IPS-18c (cell line): ENCODE results near the gene SLC17A8.

Source experiments
- H3K4me3 ChIP-seq: 2 replicates; pipeline ENCODE4 v1.7.0; 2013; ENCODE audit warnings: low read depth, mild to moderate bottlenecking, low read length, moderate library complexity; ENCODE audit not compliant: insufficient read depth
- H3K9me3 ChIP-seq: one replicate; pipeline ENCODE4 v1.6.1; 2013; ENCODE audit warnings: mild to moderate bottlenecking, low read length, moderate library complexity; ENCODE audit not compliant: control insufficient read depth, insufficient read depth

Gene SLC17A8

DNA sequence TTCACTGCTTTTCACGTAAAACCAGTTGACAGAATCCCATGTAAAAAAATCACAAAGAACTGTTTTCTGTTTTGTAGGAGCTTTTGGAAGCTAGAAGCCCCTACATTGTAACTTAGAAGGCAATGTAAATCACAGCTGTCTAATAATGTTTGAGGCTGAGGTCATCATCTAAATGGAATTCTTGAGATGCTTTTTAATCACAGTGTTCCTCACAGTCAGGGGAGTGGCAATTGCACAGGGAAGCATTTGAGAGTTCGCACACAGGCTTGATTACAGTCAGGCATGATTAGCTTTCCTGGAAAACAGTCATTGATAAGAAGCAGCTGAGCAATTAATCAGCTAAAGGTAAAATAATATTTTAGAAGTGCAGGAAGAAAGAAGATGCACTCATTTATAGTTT is 2.9 kb downstream of the SLC17A8 start:
- no peaks in the 10 kb centered on the region for H3K9me3 ChIP-seq

DNA sequence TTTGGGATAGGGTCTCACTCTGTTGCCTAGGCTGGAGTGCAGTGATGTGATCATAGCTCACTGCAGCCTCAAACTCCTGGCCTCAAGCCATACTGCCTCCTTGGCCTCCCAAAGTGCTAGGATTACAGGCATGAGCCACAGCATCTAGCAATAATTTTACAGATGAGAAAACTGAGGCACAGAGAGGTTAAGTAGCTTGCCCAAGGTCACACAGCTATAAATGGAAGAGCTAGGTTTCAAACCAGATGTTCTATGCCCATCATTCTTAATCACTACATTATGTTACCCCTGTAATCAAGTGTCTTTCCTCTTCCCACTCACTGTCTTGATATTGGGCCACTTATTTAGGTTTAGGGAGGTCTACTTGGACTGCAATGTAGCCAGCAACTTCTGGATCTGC is 3.6 kb downstream of the SLC17A8 start:
- H3K9me3 ChIP-seq, result no peaks in the 10 kb centered on the region

More for the DNA sequence above, 2.9 kb downstream of the SLC17A8 start:
- H3K4me3 ChIP-seq, result no peak overlapping the region

DNA sequence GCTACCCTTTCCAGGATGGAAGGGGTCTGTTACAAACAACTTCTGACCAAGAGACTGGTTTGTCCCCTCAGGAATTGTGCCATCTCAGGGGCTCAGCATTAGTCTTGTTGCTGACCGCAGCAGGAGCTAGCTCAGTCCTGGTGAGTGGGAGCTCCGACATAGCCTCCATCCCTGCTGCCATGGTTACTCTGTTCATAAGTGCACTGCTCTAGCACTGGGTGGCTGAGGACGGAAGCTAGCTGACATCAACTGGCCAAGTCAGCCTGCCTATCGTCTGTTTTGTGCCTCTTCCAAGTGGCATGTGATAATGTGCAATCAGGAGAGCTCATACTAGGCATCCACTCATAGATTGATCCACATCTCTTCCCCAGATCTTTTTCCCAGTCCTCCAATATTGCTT is 7.5 kb downstream of the SLC17A8 start:
- H3K4me3 ChIP-seq, result no peak overlapping the region

More for the DNA sequence above, 3.6 kb downstream of the SLC17A8 start:
- no peak overlapping the region for H3K4me3 ChIP-seq

DNA sequence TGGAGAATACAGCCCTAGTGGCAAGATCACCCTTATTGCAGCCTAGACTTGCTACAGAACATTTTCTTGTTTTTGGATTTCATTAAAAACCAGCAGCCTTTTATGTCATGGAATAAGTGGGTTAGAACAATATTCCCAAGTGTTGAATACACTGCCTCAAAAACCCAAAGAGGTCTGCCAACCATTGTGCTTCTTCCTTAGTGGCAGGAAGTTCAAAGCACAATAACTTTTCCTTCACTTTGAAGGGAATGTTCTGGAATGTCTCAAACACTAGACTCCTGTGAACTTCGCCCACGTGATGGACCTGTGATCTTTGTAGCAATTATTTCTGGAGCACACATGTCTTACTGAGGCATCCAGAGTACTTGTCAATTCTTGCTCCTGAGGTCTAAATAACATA is 8.5 kb downstream of the SLC17A8 start:
- Histone ChIP-seq H3K4me3 (no peak overlapping the region), H3K9me3 (no peaks in the 10 kb centered on the region)

More for the DNA sequence above, 7.5 kb downstream of the SLC17A8 start:
- no peaks in the 10 kb centered on the region for H3K9me3 ChIP-seq

DNA sequence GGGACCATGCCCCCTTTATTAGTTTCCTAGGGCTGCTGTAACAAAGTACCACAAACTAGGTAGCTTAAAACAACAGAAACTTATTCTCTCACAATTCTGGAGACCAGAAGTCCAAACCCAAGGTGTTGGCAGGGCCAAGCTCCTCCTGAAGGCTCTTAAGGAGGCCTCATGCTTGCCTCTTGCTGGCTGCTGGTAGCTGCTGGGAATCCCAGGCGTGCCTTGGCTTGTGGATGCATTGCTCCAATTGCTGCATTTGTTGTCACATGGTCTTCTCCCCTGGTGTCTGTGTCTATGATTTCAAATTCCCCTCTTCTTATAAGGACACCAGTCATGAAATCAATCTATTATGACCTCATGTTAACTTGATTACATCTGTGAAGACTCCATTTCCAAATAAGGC is 11.2 kb downstream of the SLC17A8 start:
- Histone ChIP-seq H3K4me3 (no peak overlapping the region), H3K9me3 (no peaks in the 10 kb centered on the region)

DNA sequence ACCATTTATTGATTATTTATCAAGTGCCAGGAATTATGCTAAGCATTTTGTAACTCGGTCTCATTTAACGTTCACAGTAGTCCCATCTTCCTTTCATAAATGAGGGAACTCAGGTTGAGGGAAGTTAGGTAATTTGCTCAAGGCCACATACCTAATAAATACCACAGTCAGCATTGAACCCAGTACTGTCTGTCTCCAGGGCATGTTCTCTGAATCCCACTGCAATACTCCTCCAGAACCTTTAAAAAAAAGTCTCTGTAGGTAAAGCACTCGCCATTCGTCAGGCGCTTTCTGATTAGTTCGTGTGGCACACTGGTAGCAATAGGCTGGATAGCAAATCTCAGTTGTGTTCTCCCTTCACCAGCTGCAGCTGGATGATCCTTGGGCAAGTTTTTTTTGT is 14.3 kb downstream of the SLC17A8 start:
- Histone ChIP-seq H3K9me3 (no peaks in the 10 kb centered on the region), H3K4me3 (no peak overlapping the region)

DNA sequence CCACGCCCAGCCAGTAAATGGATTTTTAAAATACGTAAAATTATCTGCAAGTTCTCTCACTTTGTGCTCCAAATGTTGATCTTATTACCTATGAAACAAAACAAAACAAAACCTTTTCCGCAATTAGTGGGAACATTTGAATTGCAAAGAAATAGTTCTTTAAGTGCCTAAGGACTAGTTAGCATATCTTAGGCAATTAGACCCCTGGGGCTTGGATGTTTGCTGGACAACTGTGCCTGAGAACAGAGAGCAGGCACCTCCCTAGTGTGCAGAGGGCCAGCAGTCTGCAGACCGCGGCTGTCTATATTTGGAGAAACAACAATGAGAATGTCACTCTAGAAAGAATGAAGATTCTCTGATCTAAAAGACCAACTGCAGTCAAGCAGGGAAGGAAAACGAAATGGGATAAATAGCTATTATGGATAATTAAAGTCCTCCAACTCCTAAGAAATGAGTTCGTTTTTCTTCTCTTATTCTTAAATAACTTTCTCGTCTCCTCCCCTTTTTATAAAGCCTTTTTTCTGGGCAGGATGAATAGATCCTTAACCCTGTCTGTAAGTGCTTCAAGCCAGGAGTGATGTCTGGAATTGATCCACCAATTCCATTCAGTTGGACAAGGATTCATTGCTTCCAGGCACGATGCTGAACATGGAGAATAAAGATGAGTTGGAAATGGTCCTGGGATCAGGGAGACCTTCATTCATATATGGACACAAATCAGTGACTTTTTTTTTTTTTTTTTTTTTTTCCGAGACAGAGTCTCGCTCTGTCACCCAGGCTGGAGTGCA is 16.2 kb downstream of the SLC17A8 start:
- H3K4me3 ChIP-seq, result no peak overlapping the region
- no peaks in the 10 kb centered on the region for H3K9me3 ChIP-seq

DNA sequence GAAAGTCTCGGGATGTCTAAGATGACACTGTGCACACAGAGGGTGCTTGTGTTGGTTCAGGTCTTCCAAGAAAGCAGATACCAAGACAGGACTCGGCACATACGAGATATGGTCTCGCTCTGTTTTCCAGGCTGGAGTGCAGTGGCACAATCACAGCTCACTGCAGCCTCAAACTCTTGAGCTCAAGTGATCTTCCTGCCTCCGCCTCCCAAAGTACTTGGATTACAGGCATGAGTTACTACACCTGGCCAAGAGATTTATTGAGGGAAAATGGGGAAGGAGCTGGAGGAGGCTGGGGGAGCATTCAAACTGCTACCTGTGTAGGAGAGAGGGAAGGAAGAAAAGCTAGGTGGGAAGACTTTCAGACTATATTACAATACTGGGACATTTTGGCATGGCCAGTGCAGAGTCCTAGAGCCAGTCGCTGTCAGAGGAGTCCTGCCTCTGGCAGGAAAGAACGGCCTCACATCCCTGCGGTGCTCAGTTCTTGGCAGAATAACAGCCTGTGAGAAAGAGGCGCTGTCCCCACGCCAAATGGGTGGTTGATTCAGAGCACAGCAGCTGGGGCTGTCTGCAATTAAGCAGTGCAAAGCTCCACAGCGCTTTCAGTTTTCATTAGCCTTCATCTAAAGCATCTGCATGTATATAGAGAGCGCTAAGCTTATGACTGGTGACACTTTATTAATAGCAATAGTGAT is 18.3 kb downstream of the SLC17A8 start:
- no peaks in the 10 kb centered on the region for H3K9me3 ChIP-seq

DNA sequence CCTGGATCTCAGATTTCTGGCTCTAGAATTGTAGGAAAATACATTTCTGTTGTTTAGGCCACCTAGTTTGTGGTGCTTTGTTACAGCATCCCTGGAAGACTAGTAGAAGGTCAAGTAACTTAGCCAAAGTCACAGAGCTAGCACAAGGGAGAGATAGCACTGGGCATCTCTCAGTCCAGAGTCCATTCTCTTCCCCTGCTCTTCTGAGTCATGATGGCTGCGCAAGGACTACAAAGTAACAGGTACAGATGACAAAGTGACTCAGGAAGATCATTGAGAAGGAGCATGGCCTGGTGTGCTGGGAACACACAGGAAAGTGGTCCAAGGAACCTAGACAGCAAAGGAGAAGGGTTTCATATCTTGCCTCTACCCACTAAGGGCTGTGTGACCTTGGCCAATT is 19.3 kb downstream of the SLC17A8 start:
- H3K9me3 ChIP-seq, result no peaks in the 10 kb centered on the region
- H3K4me3 ChIP-seq, result no peak overlapping the region

More for the DNA sequence above, 18.3 kb downstream of the SLC17A8 start:
- H3K4me3 ChIP-seq, result no peak overlapping the region

DNA sequence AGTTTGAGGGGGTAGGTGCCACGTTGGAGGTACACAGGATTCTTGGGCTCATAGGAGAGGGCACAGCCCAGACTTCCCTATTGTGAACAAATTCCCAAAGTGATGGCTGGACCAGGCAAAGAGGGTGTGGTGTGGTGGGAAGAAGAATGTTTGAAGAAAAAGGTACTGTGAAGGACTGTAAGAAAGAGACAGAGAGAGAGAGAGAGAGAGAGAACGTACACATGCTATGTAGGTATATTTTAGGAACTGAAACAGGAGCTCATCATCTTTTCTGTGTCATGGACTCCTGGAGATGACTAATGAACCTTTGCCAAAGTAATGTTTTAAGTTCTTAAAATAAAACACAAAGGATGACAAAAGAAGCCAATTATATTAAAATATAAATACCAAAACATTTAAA is 24.5 kb downstream of the SLC17A8 start:
- Histone ChIP-seq H3K9me3 (no peaks in the 10 kb centered on the region), H3K4me3 (no peak overlapping the region)

DNA sequence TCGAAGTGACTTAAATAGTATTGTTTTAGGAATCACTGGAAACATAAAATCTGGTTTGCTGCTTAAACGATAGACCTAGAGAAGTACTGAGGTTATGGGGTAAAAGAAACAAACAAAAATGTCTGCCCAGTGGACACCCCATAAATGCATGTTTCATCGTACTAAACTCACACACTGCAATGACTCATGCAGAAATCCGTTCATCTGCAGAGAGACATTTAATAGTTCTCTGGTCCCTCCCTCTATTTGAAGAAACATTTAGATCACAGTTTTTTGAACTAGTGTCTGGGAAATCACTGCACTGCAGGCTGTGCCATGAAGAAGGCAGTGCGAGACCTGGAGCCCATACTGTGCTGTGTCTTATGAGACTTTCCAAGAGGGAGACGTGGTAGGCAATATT is 25.5 kb downstream of the SLC17A8 start:
- Histone ChIP-seq H3K4me3 (no peak overlapping the region), H3K9me3 (no peaks in the 10 kb centered on the region)

DNA sequence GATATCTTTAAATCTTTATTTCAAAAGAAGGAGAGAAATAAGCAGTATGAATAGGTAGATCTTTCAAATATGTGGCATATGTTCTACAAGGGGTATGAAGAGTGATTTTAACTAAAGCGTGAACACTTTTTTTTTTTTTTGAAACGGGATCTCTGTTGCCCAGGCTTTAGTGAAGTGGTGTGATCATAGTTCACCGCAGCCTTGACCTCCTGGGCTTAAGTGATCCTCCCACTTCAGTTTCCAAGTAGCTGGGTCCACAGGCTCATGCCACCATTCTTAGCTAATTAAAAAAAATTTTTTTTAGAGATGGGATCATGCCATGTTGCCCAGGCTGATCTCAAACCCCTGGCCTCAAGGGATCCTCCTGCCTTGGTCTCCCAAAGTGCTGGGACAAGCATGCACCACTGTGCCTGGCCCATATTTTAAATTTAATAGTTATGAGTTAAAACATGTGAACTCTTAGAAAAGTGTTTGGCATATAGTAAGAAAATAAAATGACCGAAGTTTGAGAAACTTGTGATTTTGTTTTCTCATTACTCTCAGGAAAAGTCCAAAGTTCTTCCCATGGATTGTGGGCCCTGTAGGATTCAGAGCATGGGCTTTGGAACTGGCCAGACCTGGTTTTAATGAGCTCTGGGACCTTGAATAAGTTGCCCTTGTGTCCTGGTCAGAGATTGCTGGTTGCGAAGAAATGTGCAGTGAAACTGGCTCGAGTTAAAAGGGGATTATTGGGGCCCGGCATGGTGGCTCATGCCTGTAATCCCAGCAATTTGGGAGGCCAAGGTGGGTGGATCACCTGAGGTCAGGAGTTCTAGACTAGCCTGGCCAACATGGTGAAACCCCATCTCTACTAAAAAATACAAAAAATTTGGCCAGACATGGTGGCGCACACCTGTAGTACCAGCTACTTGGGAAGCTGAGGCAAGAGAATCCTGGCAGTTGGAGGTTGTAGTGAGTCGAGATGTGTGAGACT is 27.0 kb downstream of the SLC17A8 start:
- Histone ChIP-seq H3K9me3 (no peaks in the 10 kb centered on the region), H3K4me3 (no peak overlapping the region)

DNA sequence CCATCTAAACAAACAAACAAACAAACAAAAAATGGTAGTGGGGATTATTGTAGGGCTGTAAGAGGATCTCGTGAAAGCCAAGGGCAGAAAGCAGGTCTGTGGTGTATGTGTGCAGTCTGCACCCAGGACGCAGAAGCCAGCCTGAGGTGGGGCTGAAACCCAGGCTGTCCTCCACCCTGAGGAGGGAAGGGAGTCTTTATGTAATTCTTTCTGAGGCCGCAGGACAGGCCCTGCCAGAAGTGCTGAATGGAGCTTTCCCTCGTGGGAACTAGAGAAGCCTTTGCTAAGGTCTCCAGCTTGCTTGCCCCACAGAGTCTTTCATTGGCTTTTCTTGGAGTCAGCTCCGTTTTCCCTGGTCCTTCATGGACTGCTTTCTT is 27.7 kb downstream of the SLC17A8 start:
- H3K4me3 ChIP-seq, result no peak overlapping the region
- H3K9me3 ChIP-seq, result no peaks in the 10 kb centered on the region

DNA sequence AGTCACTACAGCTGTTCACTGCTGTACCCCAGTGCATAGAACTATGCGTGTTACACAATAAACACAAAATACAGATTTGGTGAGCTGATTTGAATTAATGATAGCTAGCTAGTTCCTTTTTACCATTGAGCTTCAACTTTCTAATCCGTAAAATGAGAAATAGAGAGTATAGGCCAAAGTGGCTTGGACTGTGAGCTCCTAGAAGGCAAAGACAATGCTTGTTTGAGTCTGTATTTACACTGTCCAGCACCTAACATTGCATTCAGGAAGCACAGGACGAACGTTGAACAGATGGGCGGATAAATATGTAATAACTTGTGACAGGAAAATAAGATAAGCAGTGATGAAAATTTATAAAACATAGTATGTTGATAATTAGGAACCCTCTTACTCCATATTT is 31.5 kb downstream of the SLC17A8 start:
- no peaks in the 10 kb centered on the region for H3K9me3 ChIP-seq
- H3K4me3 ChIP-seq, result no peak overlapping the region

DNA sequence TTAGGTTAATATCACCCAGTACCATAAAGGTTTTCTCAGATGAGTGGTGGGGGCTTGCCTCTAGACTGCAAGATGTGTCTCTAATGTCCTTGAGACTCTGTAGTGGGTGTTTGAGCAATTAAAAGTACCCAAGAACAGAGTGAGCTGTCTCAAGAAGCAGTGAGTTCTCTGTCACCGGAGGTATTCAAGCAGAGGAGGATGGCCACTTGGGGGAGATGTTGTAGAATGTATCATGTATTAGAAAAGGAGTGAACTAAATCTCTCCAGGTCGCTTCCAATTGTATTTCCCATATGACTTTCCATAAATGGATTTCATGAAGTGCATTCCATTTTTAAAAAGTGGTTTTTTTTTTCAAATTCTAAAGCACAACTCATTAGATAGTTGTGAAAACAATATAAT is 35.0 kb downstream of the SLC17A8 start:
- Histone ChIP-seq H3K9me3 (no peaks in the 10 kb centered on the region), H3K4me3 (no peak overlapping the region)

DNA sequence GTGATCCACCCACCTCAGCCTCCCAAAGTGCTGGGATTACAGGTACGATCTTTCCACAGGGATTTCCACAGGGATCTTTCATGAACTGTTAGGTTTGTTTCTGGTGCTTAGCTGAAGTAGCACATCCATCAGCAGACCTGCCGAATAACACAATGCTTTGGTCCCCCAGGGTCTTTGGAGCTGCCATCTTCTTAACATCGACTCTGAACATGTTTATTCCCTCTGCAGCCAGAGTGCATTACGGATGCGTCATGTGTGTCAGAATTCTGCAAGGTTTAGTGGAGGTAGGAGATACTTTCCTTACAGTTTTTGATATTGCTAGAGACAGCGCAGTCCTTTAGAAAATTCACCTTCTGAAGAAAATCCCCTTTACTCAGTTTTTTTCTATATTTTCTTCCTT is 36.3 kb downstream of the SLC17A8 start:
- Histone ChIP-seq H3K9me3 (no peaks in the 10 kb centered on the region), H3K4me3 (no peak overlapping the region)

DNA sequence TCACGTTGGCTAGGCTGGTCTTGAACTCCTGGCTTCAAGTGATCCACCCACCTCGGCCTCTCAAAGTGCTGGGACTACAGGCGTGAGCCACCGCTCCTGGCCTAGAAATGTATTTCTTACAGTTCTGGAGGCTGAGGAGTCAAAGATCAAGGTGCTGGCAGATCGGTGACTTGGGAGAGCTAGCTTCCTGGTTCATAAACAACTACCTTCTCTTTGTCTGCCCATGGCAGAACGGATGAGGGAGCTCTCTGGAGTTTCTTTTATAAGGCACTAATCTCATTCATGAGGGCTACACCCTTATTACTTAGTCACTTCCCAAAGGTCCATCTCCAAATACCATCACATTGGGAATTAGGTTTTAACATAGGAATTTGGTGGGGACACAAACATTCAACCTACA is 38.9 kb downstream of the SLC17A8 start:
- Histone ChIP-seq H3K9me3 (no peaks in the 10 kb centered on the region), H3K4me3 (no peak overlapping the region)
